NCI-H187 (cell line): ENCODE data around the gene DPH2.

ENCODE experiments used
- DNase-seq, 2 experiments: peaks; one replicate each; lab custom pipeline; 2025; lab: John Stamatoyannopoulos, UW

The DPH2 gene

DNA sequence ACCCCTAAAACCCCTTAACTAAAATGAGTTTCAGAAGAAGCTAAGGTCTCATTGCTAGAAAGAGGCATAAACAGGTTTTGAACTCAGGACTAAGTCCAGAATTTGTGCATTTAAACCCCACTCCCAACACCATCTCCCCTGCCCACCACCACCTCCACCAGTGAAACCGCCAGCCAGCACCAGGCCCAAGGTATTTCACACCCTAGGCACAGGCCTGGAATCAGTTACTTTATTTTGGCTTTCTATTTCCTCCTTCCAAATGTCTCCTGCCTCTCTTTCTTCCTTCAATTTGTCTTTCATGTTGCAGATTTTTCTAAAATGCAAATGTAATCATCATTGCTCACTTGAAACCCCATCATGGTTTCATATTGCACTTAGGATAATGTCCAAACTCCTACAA is 24.9 kb upstream of the DPH2 start:
- no peak for DNase-seq

DNA sequence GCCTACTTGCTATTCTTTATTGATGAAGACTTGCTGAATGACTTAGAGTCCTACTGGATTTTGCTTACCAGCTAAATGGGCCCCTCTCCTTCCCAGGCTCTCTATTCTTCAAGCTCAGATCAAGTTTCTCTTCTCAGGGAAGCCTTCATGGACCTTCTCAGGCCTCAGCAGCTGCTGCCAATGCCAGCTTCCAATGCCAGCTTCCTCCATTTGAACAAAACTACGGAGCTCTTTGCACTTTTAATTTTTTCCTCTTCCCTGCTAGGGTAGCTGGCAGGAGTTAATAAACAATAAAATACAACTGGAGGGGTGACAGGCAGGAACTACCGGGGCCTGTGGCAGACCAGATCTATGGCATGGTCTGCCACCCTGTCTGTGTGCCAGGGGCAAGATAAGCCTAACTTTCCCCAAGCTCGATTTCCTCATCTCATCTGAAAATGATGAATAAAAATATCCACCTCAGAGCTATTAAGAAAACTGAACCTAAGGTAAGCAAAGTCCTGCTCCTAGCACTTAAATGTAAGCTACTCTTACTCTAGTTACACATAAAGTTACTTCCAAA is 24.1 kb upstream of the DPH2 start:
- no peak for DNase-seq

DNA sequence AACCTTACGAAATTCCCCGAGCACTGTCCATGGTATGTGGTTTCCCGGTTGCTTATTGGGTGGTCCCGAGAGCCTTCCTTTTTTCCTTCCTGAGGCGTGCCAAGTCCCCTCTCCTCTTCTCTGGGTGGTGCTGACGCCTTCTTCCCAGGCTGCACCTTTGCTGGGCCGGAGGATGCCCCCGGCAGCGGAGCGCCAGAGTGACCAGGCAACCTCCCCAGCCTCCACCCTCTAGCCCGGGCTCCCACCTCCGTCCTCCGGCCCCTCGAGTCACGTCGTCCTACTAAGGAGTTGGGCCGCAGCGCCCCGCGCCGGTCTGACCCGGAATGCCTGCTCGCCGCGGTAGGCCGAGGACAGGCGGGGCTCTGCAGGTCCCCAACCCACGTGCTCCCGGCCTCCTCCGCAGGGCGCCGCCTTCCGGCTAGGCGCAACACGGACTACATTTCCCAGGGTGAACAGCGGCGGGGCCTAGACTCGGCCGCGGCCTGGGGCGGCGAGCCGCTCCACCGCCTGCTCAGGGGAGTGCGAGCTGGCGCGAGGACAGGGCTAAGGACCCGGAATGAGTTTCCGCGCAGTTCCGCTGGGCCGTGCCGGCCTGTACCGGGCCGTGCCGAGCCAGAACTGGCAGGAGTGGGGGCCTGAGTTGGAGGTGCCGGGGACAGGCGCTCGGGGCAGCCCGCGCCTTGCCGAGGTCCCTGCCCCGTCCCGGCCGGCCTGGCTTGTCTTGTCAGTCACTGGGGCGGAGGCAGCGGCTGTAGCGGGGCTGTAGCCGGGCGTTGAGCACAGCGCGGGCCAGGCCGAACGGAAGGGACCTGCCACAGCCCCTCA is 23.4 kb upstream of the DPH2 start, which contains the start of gene IPO13:
IPO13 (plus strand) TSS at position 715 of the 825 bp plus-strand sequence. CDS start 651 bp downstream, outside the sequence.
- DNase-seq: peak; percentile 90 to 93

DNA sequence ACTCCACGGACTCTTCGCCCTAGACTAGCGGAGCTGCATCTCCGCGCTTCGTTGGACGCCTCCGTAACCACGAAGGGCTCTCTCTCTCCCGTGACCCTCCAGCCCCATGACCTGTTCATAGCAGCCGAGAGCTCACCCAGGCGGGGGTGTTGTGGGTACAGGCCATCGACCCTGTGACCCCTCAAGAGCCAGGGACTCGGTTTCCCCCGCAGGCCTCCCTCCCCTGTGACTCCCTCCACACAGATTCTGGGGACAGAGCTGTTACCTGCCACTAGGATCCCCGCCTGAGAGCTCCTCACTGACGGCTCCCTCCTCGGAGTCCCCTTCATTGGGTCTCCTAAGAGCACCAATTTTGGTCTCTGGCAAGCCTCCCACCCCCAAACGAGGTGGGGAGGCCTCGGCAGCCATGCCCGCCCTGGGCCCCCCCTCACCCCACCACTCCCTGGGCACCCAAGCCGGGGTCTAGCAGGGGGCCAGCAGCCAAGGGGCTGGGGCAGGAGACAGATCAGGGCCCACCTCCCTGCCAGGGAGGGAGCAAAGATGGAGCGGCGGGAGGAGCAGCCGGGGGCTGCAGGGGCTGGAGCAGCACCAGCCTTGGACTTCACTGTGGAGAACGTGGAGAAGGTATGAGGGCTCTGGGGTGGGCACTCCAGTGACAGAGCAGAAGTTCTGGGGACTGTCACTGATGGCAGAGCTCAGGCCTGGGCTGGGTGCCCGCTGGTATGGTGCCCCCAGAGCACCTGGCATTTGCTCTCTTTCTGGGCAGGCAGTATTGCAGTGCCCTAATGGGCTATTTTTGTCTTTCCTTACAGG is 22.5 kb upstream of the DPH2 start:
- no peak for DNase-seq

DNA sequence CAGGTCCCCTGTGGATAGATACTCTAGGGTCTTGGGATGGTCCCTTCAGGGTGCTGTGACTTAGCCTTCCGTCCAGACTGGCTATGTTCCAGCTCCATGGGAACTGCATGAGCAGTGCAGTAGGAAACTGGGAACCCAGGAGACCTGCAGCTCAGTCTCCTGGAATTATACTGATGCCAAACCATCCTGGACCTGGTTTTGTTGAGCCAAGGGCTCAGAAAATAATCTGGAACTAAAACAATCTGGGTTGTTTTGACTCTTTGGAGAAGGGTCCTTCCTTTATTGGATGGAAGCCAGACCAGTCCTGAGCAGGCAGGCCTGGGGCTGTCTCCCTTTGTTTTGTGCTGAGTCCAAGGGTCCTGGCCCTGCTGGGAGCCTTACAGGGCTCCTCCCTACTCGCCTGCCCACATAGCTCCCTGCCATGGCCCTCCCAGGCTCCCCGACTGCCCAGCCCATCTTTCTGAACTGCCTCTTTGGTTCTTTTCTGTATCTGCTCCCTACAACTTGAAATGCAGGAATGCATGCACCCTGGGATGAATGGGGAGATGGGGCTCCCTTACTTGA is 21.9 kb upstream of the DPH2 start:
- no peak for DNase-seq

DNA sequence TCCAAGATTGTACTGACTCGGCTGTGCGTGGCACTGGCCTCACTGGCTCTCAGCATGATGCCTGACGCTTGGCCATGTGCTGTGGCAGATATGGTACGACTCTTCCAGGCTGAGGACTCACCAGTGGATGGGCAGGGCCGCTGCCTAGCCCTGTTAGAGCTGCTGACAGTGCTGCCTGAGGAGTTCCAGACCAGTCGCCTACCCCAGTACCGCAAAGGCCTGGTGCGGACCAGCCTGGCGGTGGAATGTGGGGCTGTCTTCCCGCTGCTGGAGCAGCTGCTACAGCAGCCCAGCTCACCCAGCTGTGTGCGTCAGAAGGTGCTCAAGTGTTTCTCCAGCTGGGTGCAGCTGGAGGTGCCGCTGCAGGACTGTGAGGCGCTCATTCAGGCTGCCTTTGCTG is 20.1 kb upstream of the DPH2 start:
- DNase-seq: no peak

DNA sequence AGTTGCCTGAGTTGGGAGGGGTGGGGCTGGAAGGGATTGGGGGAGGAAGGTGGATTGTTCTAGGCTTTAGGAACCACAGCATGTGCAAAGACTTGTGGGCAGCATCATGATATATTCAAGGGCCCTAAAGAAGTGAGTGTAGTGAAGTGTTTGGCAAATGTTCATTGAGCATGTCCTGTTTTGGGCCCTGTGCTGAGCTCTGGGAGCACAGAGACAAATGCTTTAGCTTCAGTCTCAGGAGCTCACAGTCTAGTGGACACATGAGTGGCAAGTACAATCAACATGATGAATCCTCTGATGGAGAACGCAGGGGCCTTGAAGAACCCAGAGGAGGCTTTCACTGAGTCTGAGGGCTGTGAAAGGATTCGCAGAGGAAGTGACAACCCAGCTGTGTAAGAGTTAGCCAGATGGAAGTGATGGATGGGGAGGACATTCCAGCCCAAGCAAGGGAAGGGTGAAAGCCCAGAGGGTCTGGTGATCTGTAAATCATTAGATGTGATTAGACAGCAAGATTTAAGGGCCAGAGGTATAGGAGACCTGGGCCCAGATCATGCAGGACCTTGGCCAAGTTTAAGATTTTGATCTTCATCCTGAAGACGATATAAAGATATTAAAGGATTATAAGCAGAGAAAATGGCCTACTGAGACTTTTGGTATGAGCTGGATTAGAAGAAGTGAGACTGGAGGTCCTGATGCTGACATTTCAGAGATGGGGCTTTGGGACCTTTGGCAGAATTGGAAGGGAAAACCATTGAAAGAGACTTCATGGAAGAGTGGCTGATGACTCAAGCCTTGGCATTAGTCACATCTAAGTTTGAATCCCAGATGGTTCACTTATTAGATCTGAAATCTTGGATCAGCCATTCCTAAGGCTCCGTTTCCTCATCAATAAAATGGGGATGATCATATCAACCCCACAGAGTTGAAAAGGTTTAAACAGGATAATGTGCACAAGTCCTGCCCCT is 18.5 kb upstream of the DPH2 start:
- peak in 1 of 2 experiments; percentile 42 for DNase-seq

DNA sequence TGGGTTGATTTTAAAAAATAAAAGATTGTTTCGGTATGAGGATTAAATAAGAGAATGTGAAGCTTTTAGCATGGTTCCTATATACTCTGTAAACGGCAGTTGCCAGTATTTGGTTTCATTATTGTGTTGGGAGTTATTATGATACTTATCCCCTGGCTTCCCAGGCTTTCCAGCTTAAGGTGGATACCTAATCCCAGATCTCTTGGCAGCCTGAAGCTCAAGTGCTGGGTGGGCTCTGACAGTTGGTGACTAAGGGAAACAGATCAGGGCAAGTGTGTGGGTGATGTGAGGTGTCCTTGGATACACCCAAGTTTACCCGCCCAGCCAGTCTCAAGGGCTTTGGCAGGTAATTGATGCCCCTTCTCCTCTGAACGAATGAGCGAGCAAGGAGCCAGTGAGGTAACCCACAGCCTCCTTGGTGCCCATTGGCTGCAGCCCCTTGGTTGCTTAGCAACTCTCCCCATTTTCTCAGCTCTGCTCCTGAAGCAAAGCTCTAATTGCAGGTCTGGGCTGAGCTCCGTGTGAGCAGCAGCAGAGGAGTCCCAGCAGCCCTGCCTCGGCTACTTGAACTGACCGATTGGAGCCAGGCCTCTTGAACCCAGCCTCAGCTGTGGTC is 17.0 kb upstream of the DPH2 start:
- peak; percentile 71 to 88 for DNase-seq

DNA sequence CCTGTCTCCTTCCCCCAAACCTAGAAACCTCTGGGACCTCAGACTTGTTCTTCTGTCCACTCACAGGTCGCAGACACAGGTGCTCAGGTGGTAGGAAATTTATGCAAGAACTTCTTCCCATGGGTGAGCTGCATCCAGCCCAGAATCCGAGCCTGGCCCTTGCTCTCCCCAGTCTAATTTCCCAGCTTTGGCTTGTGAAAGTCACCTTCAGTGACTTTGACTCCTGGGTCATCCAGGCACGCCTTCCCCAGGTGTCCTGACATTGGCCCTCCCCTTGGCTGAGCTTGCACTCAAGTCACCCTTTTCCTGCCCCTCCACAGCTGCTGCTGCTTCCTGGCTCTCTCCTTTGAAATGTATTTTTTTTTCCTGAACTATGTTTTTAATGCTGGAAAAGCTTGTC is 16.4 kb upstream of the DPH2 start:
- no peak for DNase-seq

DNA sequence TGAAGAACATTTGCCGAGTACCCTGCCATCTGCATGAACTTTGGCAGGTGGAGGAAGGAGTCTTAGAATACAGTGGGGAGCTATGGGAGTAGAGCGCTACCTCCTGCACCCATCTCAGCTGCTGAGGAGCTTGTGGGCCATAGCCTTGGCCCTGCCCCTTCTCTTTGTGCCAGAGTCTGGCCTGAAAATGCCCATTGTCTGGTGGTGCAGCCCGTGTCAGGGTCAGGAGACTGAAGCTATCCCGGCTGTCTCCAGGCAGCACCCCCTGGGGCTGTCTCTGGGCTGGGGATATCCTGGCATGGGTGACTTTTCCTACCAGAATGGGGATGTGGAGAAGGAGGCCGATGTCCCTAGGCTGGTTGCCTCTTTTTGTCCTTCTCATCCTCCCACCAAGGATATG is 15.8 kb upstream of the DPH2 start:
- no peak for DNase-seq

DNA sequence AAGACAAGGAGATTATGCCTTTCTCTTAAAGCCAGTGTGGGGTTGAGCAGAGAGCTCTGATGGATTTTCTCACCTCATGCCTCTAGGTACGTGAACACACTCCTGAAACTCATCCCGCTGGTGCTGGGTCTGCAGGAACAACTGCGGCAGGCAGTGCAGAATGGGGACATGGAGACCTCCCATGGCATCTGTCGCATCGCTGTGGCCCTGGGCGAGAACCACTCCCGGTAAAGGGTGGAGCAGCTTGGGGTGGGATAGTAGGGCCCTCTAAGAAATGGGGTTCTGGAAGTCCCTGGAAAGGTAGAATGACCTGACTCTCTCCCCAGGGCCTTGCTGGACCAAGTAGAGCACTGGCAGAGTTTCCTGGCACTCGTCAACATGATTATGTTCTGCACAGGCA is 13.6 kb upstream of the DPH2 start:
- no peak for DNase-seq

DNA sequence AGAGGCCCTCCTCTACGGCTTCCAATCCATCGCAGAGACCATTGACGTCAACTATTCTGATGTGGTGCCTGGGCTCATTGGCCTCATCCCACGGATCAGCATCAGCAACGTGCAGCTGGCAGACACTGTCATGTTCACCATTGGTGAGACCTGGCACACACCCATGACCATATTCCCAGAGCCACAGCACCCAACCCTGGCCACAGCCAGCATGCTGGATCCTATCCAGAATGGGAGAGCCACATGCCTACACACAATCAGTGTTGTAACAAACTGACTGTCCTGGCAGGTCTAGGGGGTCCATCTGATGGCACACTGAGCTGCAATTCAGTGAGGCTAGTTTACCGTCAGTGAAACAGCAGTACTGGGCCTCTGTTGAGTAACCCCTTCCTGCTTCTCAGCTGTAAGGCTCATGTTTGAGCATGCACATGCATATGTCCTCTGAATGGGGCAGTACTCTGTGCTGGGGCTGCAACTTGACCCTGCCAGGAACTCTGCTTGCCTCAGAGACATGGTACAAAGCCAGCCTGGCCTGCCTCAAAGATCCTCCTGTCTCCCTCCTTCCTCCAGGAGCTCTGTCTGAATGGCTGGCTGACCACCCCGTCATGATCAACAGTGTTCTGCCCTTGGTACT is 12.3 kb upstream of the DPH2 start:
- DNase-seq: no peak

DNA sequence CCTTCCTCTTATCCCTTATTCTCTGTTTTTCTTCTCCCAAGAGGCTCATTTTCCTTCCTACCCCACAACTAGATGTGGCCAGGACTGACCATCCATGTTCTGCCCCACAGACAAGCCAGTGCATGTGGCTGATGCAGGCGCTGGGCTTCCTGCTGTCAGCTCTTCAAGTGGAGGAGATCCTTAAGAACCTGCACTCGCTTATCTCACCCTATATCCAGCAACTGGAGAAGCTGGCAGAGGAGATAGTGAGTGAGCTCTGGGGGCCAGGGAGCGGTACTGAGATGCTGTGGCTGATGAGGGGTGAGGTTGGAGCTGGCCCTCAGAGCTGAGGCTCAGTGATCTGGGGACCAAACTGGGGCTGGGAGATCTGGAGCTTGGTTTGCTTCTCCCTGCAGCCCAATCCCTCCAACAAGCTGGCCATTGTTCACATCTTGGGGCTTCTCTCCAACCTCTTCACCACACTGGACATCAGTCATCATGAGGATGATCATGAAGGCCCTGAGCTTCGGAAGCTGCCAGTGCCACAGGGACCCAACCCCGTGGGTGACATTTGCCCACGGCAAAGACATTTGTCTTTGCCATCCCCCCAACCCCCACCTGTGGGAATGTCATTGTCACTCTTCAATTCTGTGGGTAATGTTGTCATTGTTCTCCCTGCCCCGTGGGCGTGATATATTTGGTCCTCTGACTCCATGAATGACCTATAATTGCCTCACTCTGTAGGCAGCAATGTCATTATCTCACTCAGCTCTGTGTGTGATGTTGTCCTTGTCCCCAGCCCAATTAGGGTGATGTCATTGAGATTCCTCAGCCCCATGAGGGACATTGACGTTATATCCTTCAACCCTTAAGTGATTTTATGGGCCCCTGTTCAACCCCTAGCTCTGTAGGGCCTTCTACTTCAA is 11.2 kb upstream of the DPH2 start:
- no peak for DNase-seq

DNA sequence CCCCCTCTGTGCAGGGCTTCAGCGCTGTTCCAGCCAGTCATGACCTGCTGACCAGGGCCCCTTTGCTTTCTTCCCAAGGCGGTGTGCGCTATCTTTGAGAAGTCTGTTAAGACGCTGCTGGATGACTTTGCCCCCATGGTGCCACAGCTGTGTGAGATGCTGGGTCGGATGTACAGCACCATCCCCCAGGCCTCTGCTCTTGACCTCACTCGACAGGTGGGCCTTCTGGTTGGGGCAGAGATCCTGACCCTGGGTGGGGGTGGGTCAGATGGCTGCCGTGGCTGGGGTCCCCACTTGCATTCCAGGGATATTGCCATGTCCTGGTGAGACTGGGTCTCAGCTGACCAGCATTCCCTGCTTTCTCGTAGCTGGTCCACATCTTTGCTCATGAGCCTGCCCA is 9.0 kb upstream of the DPH2 start:
- DNase-seq: no peak

DNA sequence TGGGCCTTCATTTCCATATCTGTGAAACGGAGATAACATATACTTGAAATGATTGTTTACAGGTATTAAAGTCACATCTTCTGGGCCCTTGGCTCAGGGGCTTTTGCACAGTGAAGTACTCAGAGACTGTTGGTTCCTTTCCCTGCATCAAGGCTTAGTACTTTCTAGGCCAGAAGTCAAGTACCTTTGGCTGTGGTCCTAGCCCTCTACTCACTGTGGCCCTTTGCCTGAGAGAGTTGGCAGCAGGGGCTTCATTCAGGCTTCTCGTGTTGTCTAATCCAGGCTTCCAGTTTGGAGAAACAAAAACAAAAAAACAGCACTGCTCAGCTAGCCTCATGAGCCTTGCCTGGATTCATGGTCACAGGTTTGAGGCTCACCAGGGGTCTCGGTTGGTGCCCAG is 8.1 kb upstream of the DPH2 start:
- DNase-seq: no peak

DNA sequence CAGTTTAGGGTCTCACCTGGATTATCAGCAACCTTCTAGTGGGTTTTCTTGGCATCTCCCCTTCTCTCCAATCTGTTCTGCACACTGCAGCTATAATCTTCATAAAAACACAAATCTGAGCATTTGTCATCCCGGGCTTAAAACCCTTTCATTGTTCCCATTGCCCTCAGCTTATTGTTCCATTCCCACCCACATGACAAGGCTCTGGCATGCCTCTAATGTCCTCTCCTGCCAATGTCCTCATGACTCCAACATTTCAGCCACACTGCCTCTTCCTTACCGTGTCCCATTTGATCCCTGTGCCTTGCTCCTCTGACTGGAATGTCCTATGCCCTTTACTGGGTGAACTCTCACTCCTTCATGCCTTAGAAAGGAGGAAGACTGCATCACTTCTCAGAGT is 7.5 kb upstream of the DPH2 start:
- DNase-seq: no peak

DNA sequence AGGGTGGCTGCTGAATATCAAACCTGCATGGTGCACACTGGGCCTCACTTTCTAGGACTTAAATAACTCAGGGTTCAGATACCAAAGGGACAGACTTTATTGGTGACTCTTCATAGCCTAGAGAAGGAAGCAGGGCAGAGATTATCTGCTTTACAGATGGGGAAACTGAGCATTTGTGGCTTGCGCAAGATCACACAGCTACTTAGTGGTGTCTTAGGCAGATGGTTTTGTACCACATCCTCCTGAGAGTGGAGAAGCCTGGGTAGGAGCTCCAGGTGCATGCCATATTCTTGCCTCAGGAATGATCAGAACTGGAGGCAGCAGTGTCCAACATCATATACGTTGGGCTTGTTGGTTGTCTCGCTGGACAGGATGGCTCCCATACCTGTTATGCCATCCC is 6.8 kb upstream of the DPH2 start:
- DNase-seq: no peak

DNA sequence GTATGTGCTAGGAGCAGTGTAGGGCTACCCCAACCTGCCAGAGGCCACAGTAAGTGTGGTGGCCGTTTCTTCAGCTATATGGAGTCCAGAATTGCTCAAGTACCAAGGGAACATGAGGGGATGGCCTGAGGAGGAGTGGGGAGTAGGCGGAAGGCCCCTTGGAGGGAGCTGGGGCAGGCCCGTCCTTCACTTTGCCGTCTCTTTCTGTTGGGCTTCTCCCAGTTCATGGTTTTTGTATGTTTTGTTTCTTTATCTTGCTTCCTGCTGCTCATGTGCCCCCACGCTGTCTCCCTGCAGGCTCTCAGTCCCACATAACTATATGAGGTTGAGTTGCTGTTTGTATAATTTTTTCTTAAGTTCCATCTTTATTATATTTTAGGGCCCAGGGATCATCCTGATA is 5.9 kb upstream of the DPH2 start:
- no peak for DNase-seq

DNA sequence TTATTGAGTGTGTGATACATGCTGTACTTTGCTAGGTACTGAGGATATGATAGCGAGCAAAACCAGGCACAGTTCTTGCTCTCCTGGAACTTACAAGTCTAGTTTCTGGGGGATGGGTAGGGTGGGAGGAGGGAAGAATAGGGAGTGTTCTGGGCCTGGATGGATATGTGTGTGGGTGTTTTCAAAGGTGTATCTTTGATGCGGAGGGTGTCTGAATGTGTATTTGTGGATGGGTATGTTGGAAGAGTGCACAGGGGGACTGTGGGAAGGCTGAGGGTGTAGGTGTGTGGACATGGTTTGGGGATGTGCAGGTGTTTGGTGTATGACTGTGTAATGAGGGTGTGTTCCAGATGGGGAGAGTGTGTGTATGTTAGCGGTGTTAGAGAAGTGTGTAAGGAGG is 4.5 kb upstream of the DPH2 start:
- no peak for DNase-seq
